22Rv1 (cell line): ENCODE results near the gene MYLIP.
A peak's percentile ranks its signal among the peaks of the same experiment; 100 is the strongest.

Experiments
- H3K27ac ChIP-seq: fragments of 450-650 bp; 2 replicates; pipeline ENCODE4 v1.5.1; 2017
- CTCF ChIP-seq: fragments of 450-650 bp; IDR thresholded peaks from 2 replicates; pipeline ENCODE4 v1.5.1; 2017; ENCODE audit warnings: mild to moderate bottlenecking
- ZFX ChIP-seq: fragments of 450-650 bp; IDR thresholded peaks from 2 replicates; pipeline ENCODE4 v1.6.1; 2017; ENCODE audit warnings: antibody characterized with exemption, borderline replicate concordance

The MYLIP gene

GRCh38 chr6:16179970-16180431, 51.1 kb downstream of the MYLIP start:
- TF ChIP-seq CTCF (no peak), ZFX (no peak)
- no peak overlapping the region for H3K27ac ChIP-seq

GRCh38 chr6:16180696-16181438, 52.0 kb downstream of the MYLIP start:
- H3K27ac ChIP-seq = no peak overlapping the region
- TF ChIP-seq CTCF (no peak), ZFX (no peak)

GRCh38 chr6:16181439-16182297, 52.8 kb downstream of the MYLIP start:
- TF ChIP-seq CTCF = no peak
- TF ChIP-seq ZFX = no peak
- H3K27ac ChIP-seq = no peak overlapping the region

- no peak overlapping the region for H3K27ac ChIP-seq
- TF ChIP-seq CTCF (peak; percentile 81), ZFX (no peak)
Measured at GRCh38 chr6:16183187-16183664, 54.3 kb downstream of the MYLIP start.

- H3K27ac ChIP-seq = no peak overlapping the region
- TF ChIP-seq ZFX (no peak), CTCF (peak; percentile 34)
Measured at GRCh38 chr6:16184129-16184528, 55.2 kb downstream of the MYLIP start.

- H3K27ac ChIP-seq = no peak overlapping the region
- no peak for TF ChIP-seq CTCF
- no peak for TF ChIP-seq ZFX
Measured at GRCh38 chr6:16184551-16184950, 55.7 kb downstream of the MYLIP start.

GRCh38 chr6:16187176-16187575, 58.3 kb downstream of the MYLIP start:
- H3K27ac ChIP-seq = no peak overlapping the region
- TF ChIP-seq ZFX = no peak
- no peak for TF ChIP-seq CTCF
